ENCODE results near the gene LMBR1L.
A peak's percentile ranks its signal among the peaks of the same experiment; 100 is the strongest.
"Not testable (repeated sequence)": the region's sequence is repeated elsewhere in the genome, so short reads cannot be mapped to it uniquely, and the experiment has no call there.

LMBR1L gene

DNA sequence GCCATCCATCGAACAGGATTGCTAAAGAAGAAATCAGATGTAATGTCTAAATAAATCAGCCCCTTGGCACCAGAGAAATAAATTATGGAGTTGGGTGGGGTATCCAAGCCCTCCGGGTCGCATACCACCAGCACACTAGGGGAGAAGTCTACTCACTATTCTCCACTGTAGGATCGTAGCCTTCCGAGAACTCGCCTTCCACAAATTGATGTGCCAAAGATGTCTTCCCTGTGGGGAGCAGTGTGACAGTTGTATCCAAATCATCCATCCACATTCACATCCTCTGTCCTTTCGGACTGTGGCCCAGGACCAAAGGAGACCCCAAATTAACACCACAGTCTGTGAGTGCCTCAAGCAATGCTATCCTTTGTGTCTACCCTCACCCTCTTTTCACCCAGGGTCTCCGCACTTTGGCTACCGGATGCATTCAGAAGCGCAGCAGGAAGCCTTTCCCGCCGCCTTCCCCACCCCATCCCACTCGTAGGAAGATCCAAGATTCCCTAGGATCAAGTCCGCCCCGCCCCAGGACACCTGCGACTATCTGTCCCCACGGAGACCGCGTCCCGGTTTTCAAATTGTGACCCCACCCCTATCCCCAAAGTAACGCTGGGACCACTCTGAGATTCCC lies 41.7 kb downstream of the LMBR1L start:
- TF ChIP-seq, protein P1, sequence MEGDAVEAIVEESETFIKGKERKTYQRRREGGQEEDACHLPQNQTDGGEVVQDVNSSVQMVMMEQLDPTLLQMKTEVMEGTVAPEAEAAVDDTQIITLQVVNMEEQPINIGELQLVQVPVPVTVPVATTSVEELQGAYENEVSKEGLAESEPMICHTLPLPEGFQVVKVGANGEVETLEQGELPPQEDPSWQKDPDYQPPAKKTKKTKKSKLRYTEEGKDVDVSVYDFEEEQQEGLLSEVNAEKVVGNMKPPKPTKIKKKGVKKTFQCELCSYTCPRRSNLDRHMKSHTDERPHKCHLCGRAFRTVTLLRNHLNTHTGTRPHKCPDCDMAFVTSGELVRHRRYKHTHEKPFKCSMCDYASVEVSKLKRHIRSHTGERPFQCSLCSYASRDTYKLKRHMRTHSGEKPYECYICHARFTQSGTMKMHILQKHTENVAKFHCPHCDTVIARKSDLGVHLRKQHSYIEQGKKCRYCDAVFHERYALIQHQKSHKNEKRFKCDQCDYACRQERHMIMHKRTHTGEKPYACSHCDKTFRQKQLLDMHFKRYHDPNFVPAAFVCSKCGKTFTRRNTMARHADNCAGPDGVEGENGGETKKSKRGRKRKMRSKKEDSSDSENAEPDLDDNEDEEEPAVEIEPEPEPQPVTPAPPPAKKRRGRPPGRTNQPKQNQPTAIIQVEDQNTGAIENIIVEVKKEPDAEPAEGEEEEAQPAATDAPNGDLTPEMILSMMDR (IDR thresholded peaks at IDR 0.05; ENCODE audit: control insufficient read depth, extremely low read depth, insufficient read depth): no peak
- DNase-seq (ENCODE audit: low read depth): no peak
- H3K4me3 ChIP-seq (ENCODE audit: low read depth, low read length): peak overlapping the region; percentile 78

DNA sequence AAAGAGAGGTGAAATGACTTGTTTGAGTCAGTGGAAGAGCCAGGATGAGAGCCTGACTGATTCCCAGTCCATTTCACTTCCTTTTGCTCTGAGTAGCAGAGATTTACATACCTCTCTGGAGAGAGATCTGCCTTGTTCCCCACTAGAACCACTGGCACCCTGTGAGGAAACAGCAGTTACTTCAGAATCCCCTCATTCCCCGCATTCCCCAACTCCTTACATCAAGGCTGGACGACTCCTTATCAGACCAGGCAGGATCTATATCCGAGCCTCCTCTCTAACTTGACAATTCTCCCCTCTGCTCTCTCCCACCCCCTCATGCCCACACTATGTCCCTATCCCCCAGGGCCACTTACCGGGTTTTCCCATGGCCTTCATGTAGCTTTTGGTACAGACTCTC lies 44.5 kb downstream of the LMBR1L start:
- TF ChIP-seq, protein P1 (IDR thresholded peaks at IDR 0.05; ENCODE audit: control insufficient read depth, extremely low read depth, insufficient read depth): no peak
- no peak overlapping the region for H3K4me3 ChIP-seq (ENCODE audit: low read depth, low read length)
- no peak for DNase-seq (ENCODE audit: low read depth)

DNA sequence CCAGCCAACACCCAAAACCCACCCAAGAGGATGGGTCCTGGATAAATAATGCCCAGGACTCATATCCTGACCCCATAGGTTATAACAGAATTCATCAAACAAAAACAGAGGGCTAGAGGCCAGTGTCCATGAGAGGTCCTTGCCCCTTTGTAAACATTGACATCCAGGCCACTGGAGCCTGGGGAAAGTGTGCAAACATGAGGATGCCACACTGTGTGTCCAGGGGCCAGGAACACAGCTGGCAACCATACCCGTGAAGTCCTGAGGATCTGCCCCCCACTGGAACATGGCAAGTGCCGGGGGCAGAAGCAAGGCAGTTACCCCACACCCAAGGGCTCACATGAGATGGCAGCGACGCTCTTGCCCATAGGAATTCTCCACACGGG lies 45.9 kb downstream of the LMBR1L start:
- DNase-seq (ENCODE audit: low read depth): no peak
- no peak overlapping the region for H3K4me3 ChIP-seq (ENCODE audit: low read depth, low read length)
- TF ChIP-seq, protein P1 (IDR thresholded peaks at IDR 0.05; ENCODE audit: control insufficient read depth, extremely low read depth, insufficient read depth): no peak

DNA sequence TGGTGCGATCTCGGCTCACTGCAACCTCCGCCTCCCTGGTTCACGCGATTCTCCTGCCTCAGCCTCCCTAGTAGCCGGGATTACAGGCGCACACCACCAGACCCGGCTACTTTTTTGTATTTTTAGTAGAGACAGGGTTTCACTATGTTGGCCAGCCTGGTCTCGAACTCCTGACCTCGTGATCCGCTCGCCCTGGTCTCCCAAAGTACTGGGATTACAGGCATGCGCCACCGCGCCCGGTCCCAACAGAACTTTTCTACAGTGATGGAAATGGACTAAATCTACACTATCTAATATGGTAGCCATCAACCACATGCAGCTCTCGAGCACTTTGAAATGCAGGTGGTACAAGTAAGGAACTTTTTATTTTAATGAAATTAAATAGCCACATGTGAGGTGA lies 48.7 kb downstream of the LMBR1L start:
- not testable (repeated sequence) for H3K4me3 ChIP-seq (ENCODE audit: low read depth, low read length); DNase-seq (ENCODE audit: low read depth)

DNA sequence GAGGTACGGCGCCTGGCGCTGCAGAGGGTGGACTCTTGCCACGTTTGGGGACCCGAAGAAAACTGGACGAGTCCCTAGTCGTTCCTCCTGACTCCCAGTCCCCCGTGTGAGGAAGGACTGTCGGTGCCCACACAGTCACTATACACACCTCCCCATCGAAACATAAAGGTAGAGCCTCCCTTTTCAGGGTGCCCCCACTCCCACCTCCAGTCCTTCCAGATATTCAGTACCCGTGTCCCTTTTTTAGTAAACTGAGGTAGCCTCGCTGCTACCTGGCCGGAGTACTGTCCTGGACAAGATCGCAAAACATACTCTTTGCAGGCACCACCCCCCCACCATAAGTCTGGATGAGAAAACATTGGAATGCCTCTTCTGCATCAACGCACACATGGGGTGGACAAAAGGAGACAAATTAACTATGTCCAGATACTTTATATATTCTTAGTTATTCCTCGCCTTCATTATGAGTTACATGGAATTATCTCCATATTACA lies 49.4 kb downstream of the LMBR1L start:
- TF ChIP-seq, protein P1 (IDR thresholded peaks at IDR 0.05; ENCODE audit: control insufficient read depth, extremely low read depth, insufficient read depth): no peak
- peak overlapping the region; percentile 94 for H3K4me3 ChIP-seq (ENCODE audit: low read depth, low read length)
- no peak for DNase-seq (ENCODE audit: low read depth)

DNA sequence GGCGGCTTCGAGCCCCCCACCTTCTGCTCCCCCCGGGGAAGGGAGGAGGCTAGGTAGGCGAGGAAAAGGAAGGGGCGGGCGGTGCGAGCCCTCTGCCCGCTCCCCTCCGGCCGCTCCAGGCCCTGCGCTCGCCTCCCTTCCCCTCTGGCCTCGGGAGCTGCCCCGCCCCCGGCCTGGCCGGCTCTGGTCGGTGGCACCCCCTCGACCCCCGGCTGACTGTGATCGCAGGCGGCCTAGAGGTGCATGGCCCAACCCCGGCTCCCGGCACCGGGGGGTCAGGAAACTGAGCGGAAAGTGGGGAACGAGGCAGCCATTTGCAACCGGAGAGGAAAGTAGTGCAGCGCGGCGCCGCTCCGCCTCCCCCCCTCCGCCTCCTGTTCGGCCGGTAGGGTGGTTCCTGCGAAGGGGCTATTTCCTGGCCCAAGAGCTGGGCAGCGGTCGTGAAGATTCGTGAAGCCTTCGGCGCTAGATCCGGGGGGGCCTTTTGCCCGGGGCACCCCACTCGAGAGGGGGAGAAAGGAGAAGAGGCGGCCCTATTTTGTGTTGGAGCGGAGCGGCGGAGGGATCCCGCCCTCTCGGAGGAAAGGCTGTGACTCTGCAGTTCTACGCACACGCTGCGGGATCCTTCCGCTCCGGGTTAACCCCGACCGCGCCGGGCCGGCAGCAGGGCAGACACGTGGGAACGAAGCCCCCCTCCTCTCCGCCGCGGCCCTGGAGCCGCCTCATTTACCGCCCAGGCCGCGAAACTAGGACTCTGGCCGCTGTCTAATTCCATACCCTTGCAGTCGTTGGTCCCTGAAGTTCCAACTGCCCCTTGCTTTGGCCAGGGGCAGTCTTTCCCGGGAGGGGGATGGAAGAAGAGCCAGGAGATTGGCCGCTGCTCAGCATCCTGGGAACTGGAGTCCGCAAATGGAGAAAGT lies 50.1 kb downstream of the LMBR1L start, which contains the start of gene KMT2D:
TSS of gene KMT2D (minus strand) at position 558 of the 920 bp plus-strand sequence. CDS start 5,470 bp downstream, outside the sequence.
- DNase-seq (ENCODE audit: low read depth): peak; percentile 88
- TF ChIP-seq, protein P1 (IDR thresholded peaks at IDR 0.05; ENCODE audit: control insufficient read depth, extremely low read depth, insufficient read depth): no peak

More for the DNA sequence above, 50.1 kb downstream of the LMBR1L start, which contains the start of gene KMT2D:
- H3K4me3 ChIP-seq (ENCODE audit: low read depth, low read length): peak within 1 kb of the TSS; percentile 94
